Aorta (tissue), 5 donors: Measurements from ENCODE around the gene ARHGAP26. TPM values are rescaled to one million over a fixed set of nuclear protein-coding genes. Genes with fewer than 3 reads are reported as not detected.

Source experiments
- ATAC-seq: fragments of 200-7000 bp; cut with Tn5 transposase; one replicate; pipeline ENCODE4 v1.9.1; 2022; ENCODE audit warnings: moderate library complexity; ENCODE audit not compliant: low FRiP score
- DNase-seq, 2 donors: peaks; one replicate each; pipeline ENCODE4 v3.0.0-alpha.2; 2020
- H3K27ac ChIP-seq, 2 donors: one replicate each; pipeline ENCODE4 v1.5.1; 2013; ENCODE audit warnings: low read length in 2 of 2, mild to moderate bottlenecking in 2 of 2, moderate library complexity in 2 of 2, control low read depth in 1 of 2, inconsistent platforms in 1 of 2, low read depth in 1 of 2
- H3K27me3 ChIP-seq, 2 donors: one replicate each; pipeline ENCODE4 v1.6.1; 2013; ENCODE audit warnings: control low read depth in 1 of 2, low read length in 1 of 2, mild to moderate bottlenecking in 1 of 2, moderate library complexity in 1 of 2; ENCODE audit not compliant: insufficient read depth in 2 of 2, control insufficient read depth in 1 of 2
- H3K36me3 ChIP-seq, 2 donors: one replicate each; pipeline ENCODE4 v1.6.1; 2013; ENCODE audit warnings: control low read depth in 1 of 2, low read length in 1 of 2, mild to moderate bottlenecking in 1 of 2; ENCODE audit not compliant: insufficient read depth in 2 of 2, control insufficient read depth in 1 of 2
- H3K4me1 ChIP-seq, 2 donors: one replicate each; pipeline ENCODE4 v1.6.1; 2013; ENCODE audit warnings: low read length in 2 of 2, control low read depth in 1 of 2, mild to moderate bottlenecking in 1 of 2, moderate library complexity in 1 of 2; ENCODE audit not compliant: insufficient read depth in 2 of 2, control insufficient read depth in 1 of 2
- H3K4me3 ChIP-seq, 2 donors: one replicate each; pipeline ENCODE4 v1.5.1; 2013; ENCODE audit warnings: low read length in 2 of 2, control low read depth in 1 of 2, mild to moderate bottlenecking in 1 of 2
- H3K9me3 ChIP-seq: one replicate; pipeline ENCODE4 v1.6.1; 2013; ENCODE audit warnings: mild to moderate bottlenecking, low read length; ENCODE audit not compliant: control insufficient read depth
- WGBS, 2 donors: extraction: QIAGEN DNeasy Blood & Tissue Kit; methylation state at CpG; one replicate each; pipeline ENCODE4 v1.1.7; 2013; 5-methylcytosine and 5-hydroxymethylcytosine counted together
- intact Hi-C, 2 donors: fragments of 100-400 bp; cut with DNase I; formaldehyde crosslinking; loops; one replicate each; pipeline versions ENCODE4 v1.14.2 to v1.15.0; 2022
- polyA plus RNA-seq, 2 donors: library from polyadenylated mRNA; stranded (reverse); fragments of 200-250 nt; gene quantifications; one replicate each; pipeline ENCODE4 v1.2.3, GENCODE V29; 2013
- total RNA-seq, 2 donors: library from RNA; stranded (reverse); fragmentation: NEBNext Ultra II Directional; extraction: Animal tissue kit (Norgen Biotek cat#: 25700); gene quantifications; one replicate each; pipeline ENCODE4 v1.2.1, GENCODE V29; 2021
- donor health status: healthy with polysubstance abuse.
- donor health status: Bipolar disorder and iron deficiency.
- donor health status: DM: no; HTN: no; CAD: no.
- donor health status: DM: no; HTN: no; CAD: no.
- donor health status: DM: yes; HTN: yes; CAD: no.

Gene ARHGAP26
- total and polyA plus RNA-seq, 4 donors = 4.5 to 70.7 (median 29.6) TPM

- intact Hi-C loops = no loop called here
- DNase-seq (no peak), ATAC-seq (no peak)
- Histone ChIP-seq H3K27ac (no peak overlapping the region), H3K9me3 (no peaks in the 10 kb centered on the region), H3K4me1 (no peaks in the 10 kb centered on the region), H3K36me3 (no peaks in the 10 kb centered on the region), H3K27me3 (no peaks in the 10 kb centered on the region), H3K4me3 (no peak overlapping the region)
- WGBS, 2 donors = 96 to 100% methylated on average over 1 of the region's 1 CpG
Measured at GRCh38 chr5:143262393-143263174, 492.4 kb downstream of the ARHGAP26 start.

GRCh38 chr5:143263272-143263810, 493.2 kb downstream of the ARHGAP26 start:
- no peaks in the 10 kb centered on the region for H3K27me3 ChIP-seq
- ATAC-seq = no peak
- no peaks in the 10 kb centered on the region for H3K4me1 ChIP-seq
- no peak for DNase-seq
- intact Hi-C loops = no loop called here
- 77 to 89% methylated on average over 4 of the region's 4 CpGs for WGBS, 2 donors
- H3K36me3 ChIP-seq = no peaks in the 10 kb centered on the region
- no peak overlapping the region for H3K4me3 ChIP-seq
- no peaks in the 10 kb centered on the region for H3K9me3 ChIP-seq
- no peak overlapping the region for H3K27ac ChIP-seq

GRCh38 chr5:143265995-143266394, 495.8 kb downstream of the ARHGAP26 start:
- Histone ChIP-seq H3K27ac (no peak overlapping the region), H3K4me3 (no peak overlapping the region), H3K4me1 (no peaks in the 10 kb centered on the region), H3K9me3 (no peaks in the 10 kb centered on the region), H3K27me3 (no peaks in the 10 kb centered on the region), H3K36me3 (no peaks in the 10 kb centered on the region)
- ATAC-seq (no peak), DNase-seq (no peak)
- intact Hi-C loops = no loop called here
- 96 to 97% methylated on average over 2 of the region's 2 CpGs for WGBS, 2 donors

DNA sequence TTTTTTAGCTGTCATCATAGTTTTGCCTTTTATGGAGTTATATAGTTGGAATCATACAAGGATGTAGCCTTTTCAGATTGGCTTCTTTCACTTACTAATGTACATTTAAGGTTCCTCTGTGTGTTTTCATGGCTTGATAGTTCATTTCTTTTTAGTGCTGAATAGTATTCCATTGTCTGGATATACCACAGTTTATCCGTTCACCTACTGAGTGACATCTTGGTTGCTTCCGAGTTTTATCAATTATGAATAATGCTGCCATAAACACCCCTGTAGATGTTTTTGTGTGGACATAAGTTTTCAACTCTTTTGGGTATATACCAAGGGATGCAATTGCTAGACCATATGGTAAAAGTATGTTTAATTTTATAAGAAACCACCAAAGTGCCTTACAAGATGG, 497.0 kb downstream of the ARHGAP26 start:
- no peak for ATAC-seq
- 97 to 98% methylated on average over 2 of the region's 2 CpGs for WGBS, 2 donors
- no peak for DNase-seq

GRCh38 chr5:143268388-143268787, 498.2 kb downstream of the ARHGAP26 start:
- ATAC-seq (no peak), DNase-seq (no peak)
- Histone ChIP-seq H3K4me1 (no peaks in the 10 kb centered on the region), H3K36me3 (no peaks in the 10 kb centered on the region), H3K9me3 (no peaks in the 10 kb centered on the region), H3K27ac (no peak overlapping the region), H3K4me3 (no peak overlapping the region), H3K27me3 (no peaks in the 10 kb centered on the region)
- 96 to 97% methylated on average over 2 of the region's 2 CpGs for WGBS, 2 donors
- intact Hi-C loops = no loop called here

More for the DNA sequence above, 497.0 kb downstream of the ARHGAP26 start:
- Histone ChIP-seq H3K36me3 (no peaks in the 10 kb centered on the region), H3K27ac (no peak overlapping the region), H3K4me3 (no peak overlapping the region), H3K9me3 (no peaks in the 10 kb centered on the region), H3K4me1 (no peaks in the 10 kb centered on the region), H3K27me3 (no peaks in the 10 kb centered on the region)
- intact Hi-C loops = no loop called here

- intact Hi-C loops = no loop called here
- DNase-seq = no peak
- ATAC-seq = no peak
- 94 to 96% methylated on average over 2 of the region's 2 CpGs for WGBS, 2 donors
- H3K36me3 ChIP-seq = no peaks in the 10 kb centered on the region
- H3K4me1 ChIP-seq = no peaks in the 10 kb centered on the region
- H3K27me3 ChIP-seq = no peaks in the 10 kb centered on the region
- H3K4me3 ChIP-seq = no peak overlapping the region
- H3K27ac ChIP-seq = no peak overlapping the region
- H3K9me3 ChIP-seq = no peaks in the 10 kb centered on the region
Measured at GRCh38 chr5:143271431-143271830, 501.3 kb downstream of the ARHGAP26 start.

DNA sequence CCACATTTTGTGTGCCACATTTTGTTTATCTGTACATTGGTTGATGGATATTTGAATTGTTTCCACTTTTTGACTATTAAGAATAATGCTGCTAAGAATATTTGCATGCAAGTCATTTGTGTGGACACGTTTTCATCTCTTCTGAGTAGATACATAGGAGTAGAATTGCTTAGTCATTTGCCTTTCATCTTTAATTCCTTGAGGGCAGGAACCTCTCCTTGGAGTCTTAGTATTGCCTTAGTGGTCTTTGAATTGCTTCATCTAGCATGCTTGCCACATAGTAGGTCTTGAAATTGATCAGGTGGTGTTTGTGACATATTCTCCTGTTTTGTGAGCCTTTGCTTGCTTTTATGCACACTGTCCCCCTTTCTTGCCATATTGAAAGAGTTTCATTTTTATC, 504.8 kb downstream of the ARHGAP26 start:
- Histone ChIP-seq H3K27me3 (no peaks in the 10 kb centered on the region), H3K27ac (no peak overlapping the region), H3K36me3 (peaks cover 0 to 3% of the 10 kb centered on the region in 2 donors), H3K9me3 (no peaks in the 10 kb centered on the region), H3K4me3 (no peak overlapping the region), H3K4me1 (no peaks in the 10 kb centered on the region)
- WGBS, 2 donors = 77 to 81% methylated on average over 1 of the region's 1 CpG
- ATAC-seq (no peak), DNase-seq (no peak)
- intact Hi-C loops = no loop called here

DNA sequence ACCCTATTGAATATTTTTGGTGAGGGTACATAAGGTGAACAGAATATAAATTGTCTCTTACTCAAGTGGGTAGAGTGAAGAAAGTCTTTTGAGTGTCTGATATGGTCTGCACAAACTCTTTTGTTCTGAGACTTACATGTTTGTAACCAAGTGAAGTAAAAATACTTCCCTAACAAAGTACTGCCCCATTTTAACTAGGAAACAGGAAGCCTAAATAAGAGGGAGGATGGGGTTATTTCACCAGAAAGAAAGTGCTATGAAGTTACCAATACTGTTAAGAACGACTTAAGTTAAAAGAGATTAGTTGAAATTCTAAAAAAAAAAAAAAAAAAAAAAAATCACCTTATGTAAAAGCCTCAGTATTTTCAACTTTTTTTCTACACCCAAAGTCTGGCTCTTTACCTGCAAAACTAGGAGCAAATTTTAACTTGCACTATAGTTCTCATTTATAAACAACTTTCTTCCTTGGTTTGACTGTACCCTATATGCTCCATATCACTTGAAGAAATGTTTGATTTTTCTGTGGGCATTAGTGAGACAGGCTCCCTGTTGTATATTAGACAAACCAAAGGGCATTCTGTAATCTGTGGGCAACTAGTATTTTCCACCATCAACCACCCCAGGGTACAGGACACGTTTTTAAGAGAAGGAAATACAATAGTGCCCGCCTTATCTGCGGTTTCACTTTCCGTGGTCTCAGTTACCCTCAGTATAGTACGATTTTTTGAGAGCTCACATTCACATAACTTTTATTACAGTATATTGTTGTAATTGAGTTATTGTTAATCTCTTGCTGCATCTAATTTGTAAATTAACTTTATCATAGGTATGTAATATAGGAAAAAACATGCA, 505.6 kb downstream of the ARHGAP26 start:
- H3K27me3 ChIP-seq = no peaks in the 10 kb centered on the region
- intact Hi-C loops = no loop called here
- H3K9me3 ChIP-seq = no peaks in the 10 kb centered on the region
- H3K4me1 ChIP-seq = no peaks in the 10 kb centered on the region
- H3K4me3 ChIP-seq = no peak overlapping the region
- H3K27ac ChIP-seq = no peak overlapping the region
- DNase-seq (no peak), ATAC-seq (no peak)
- H3K36me3 ChIP-seq = peaks cover 0 to 3% of the 10 kb centered on the region in 2 donors
- WGBS, 2 donors = 86 to 87% methylated on average over 6 of the region's 6 CpGs
